Mesendoderm (in vitro differentiated cells): ENCODE data around the gene UBE2V1.
A peak's percentile ranks its signal among the peaks of the same experiment; 100 is the strongest.

Experiments
- DNase-seq: peaks from one replicate; pipeline ENCODE4 v3.0.0; 2013
- H2AK5ac ChIP-seq: 2 replicates; pipeline ENCODE4 v1.6.1; 2013; ENCODE audit warnings: low read length, inconsistent platforms
- H2BK120ac ChIP-seq: 2 replicates; pipeline ENCODE4 v1.6.1; 2013; ENCODE audit warnings: low read depth, mild to moderate bottlenecking, low read length, moderate library complexity, mixed read lengths
- H2BK15ac ChIP-seq: replicated peaks from 2 replicates; pipeline ENCODE4 v1.6.1; 2013; ENCODE audit warnings: low read depth, mild to moderate bottlenecking, moderate library complexity
- H2BK5ac ChIP-seq: 2 replicates; pipeline ENCODE4 v1.6.1; 2013; ENCODE audit warnings: low read length, inconsistent platforms
- H3K18ac ChIP-seq: 2 replicates; pipeline ENCODE4 v1.6.1; 2013; ENCODE audit warnings: mild to moderate bottlenecking, low read length, mixed read lengths
- H3K23ac ChIP-seq: one replicate; pipeline ENCODE4 v1.6.1; 2013; ENCODE audit warnings: low read length
- H3K27ac ChIP-seq: 2 replicates; pipeline ENCODE4 v1.5.1; 2013; ENCODE audit warnings: low read depth, mild to moderate bottlenecking, inconsistent platforms, low read length, moderate library complexity
- H3K27me3 ChIP-seq: 2 replicates; pipeline ENCODE4 v1.6.1; 2013; ENCODE audit warnings: low read length, control low read depth, mild to moderate bottlenecking, inconsistent platforms; ENCODE audit not compliant: insufficient read depth, poor library complexity
- H3K36me3 ChIP-seq: 2 replicates; pipeline ENCODE4 v1.6.1; 2013; ENCODE audit warnings: low read length, inconsistent platforms; ENCODE audit not compliant: control insufficient read depth, insufficient read depth
- H3K4ac ChIP-seq: one replicate; pipeline ENCODE4 v1.6.1; 2013; ENCODE audit warnings: low read depth, mild to moderate bottlenecking, low read length, moderate library complexity
- H3K4me1 ChIP-seq: 2 replicates; pipeline ENCODE4 v1.6.1; 2013; ENCODE audit warnings: low read depth, low read length, inconsistent platforms; ENCODE audit not compliant: control insufficient read depth
- H3K4me2 ChIP-seq: 2 replicates; pipeline ENCODE4 v1.6.1; 2013; ENCODE audit warnings: low read length
- H3K4me3 ChIP-seq: 2 replicates; pipeline ENCODE4 v1.5.1; 2013; ENCODE audit warnings: mild to moderate bottlenecking, low read length
- H3K56ac ChIP-seq: one replicate; pipeline ENCODE4 v1.6.1; 2013; ENCODE audit warnings: low read length
- H3K79me1 ChIP-seq: 2 replicates; pipeline ENCODE4 v1.6.1; 2013; ENCODE audit warnings: low read length, inconsistent platforms
- H3K79me2 ChIP-seq: 2 replicates; pipeline ENCODE4 v1.6.1; 2013; ENCODE audit warnings: mild to moderate bottlenecking, low read length; ENCODE audit not compliant: control insufficient read depth, insufficient read depth
- H3K9ac ChIP-seq: 2 replicates; pipeline ENCODE4 v1.6.1; 2013; ENCODE audit warnings: low read length, inconsistent platforms
- H4K5ac ChIP-seq: one replicate; pipeline ENCODE4 v1.6.1; 2013; ENCODE audit warnings: low read length
- H4K8ac ChIP-seq: one replicate; pipeline ENCODE4 v1.6.1; 2013; ENCODE audit warnings: low read depth, mild to moderate bottlenecking, control low read depth, low read length, moderate library complexity
- WGBS: extraction: QIAGEN DNeasy Blood & Tissue Kit; methylation state at CpG from one replicate; pipeline ENCODE4 v1.1.7; 2013; ENCODE audit warnings: low lambda C conversion rate, missing lambda C conversion rate; ENCODE audit not compliant: insufficient coverage; ENCODE audit errors: extremely low coverage; 5-methylcytosine and 5-hydroxymethylcytosine counted together

UBE2V1 gene

DNA sequence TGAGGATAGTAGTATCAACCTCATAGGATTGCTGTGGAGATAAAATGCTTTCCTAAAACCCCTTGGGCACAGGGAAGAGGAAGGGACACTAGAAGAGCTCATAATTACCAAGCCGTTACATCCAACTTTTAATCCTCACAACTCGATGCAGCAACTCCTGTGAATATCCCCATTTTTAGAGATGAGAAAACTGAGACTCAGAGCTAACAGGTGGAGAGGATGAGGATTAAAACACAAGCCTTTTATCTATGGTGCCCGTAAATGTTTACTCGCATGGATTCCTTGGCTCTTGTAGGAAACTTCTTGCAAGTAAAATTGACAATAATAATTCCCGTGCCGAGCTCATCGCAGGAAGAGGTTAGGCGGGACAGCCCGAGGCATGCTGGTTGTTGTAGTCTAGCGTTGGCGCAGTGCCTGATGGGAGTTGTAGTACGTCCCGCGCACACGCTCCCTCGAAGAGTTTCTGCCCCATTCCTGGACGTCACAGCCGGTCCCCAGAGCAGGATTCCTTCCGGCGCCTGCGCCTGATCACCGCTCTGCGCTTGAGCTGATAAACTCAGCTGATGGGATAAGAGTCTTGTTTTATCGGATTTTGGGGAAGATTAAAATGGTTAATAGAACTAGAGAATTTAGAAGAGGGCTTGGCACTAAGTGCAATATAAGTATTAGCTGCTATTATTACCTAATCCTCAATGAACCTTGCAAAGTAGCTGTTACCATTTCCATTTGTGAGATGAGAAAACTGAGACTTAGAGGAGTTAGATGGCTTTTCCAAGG, 2.8 kb upstream of the UBE2V1 start:
- no peak overlapping the region for H3K27ac ChIP-seq
- H3K27me3 ChIP-seq: no peaks in the 10 kb centered on the region
- WGBS: no CpG with 5 or more reads among the region's 24 CpGs

GRCh38 chr20:50115041-50115512, 2.1 kb upstream of the UBE2V1 start:
- H2BK5ac ChIP-seq: no peak overlapping the region
- H3K56ac ChIP-seq: peak overlapping the region; percentile 88
- H4K5ac ChIP-seq: no peak overlapping the region
- no peaks in the 10 kb centered on the region for H3K36me3 ChIP-seq
- H3K79me2 ChIP-seq: peaks cover 28% of the 10 kb centered on the region
- H3K18ac ChIP-seq: no peak overlapping the region
- no peak overlapping the region for H2AK5ac ChIP-seq
- peaks cover 6% of the 10 kb centered on the region for H3K4me1 ChIP-seq
- no peak overlapping the region for H3K4ac ChIP-seq
- peak overlapping the region; percentile 88 for H3K9ac ChIP-seq
- no CpG with 5 or more reads among the region's 6 CpGs for WGBS
- peak overlapping the region; percentile 83 for H3K4me2 ChIP-seq
- no peak overlapping the region for H4K8ac ChIP-seq
- no peak overlapping the region for H2BK120ac ChIP-seq
- H2BK15ac ChIP-seq: no peak overlapping the region
- H3K27ac ChIP-seq: no peak overlapping the region
- H3K23ac ChIP-seq: no peak overlapping the region
- H3K4me3 ChIP-seq: peak overlapping the region; percentile 75
- H3K27me3 ChIP-seq: no peaks in the 10 kb centered on the region
- no peak for DNase-seq
- H3K79me1 ChIP-seq: peaks cover 5% of the 10 kb centered on the region

More for the DNA sequence above, 2.8 kb upstream of the UBE2V1 start:
- Histone ChIP-seq H4K8ac (no peak overlapping the region), H3K36me3 (no peaks in the 10 kb centered on the region), H4K5ac (no peak overlapping the region), H2AK5ac (no peak overlapping the region), H3K79me1 (peaks cover 2% of the 10 kb centered on the region), H3K23ac (no peak overlapping the region), H3K9ac (peak overlapping the region; percentile 88), H3K79me2 (peaks cover 21% of the 10 kb centered on the region), H2BK15ac (no peak overlapping the region), H2BK120ac (no peak overlapping the region), H3K56ac (peak overlapping the region; percentile 88), H3K4me1 (peaks cover 3% of the 10 kb centered on the region), H3K18ac (no peak overlapping the region), H3K4me2 (peak overlapping the region; percentile 83), H2BK5ac (no peak overlapping the region), H3K4ac (no peak overlapping the region), H3K4me3 (peak overlapping the region; percentile 75)
- peak; percentile 97 for DNase-seq

DNA sequence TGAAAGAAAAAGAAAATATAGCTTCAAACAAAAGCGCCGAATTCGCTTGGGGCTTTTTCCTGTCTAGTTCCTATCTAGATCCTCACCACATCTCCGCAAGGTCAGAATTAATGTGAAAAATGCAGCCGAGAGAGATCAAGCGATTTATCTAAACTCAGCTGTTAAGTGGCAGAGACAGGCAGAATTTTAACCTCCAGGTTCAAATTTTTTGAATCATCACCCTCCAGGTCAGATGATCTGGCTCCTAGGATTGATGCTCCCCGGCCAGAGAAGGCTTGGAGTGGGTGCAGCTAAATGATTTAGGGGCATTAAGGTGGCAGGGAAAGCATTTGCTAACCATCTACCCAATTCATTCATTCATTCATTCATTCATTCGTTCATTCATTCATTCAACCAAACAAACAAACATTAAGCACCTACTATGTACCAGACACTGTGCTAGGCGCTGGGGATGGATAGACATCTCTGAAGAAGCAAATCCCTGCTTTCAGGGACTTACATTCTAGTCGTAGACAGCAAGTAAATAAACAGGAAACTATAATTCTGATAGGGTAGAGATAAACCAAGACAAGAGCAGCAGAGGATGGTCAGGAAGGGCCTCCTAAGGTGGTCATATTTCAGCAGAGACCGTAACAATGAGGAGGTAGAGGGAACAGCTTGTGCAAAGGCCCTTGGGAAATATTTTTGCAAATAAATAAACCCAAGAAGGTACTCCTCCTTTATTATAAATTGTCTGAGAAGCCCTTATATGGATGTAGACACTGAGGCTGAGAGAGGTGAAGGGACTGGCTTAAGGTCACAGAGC, 672 bp upstream of the UBE2V1 start:
- Histone ChIP-seq H3K18ac (peak overlapping the region; percentile 83), H3K4ac (peak overlapping the region; percentile 25), H3K4me3 (peak overlapping the region; percentile 23), H2AK5ac (no peak overlapping the region), H3K9ac (peak overlapping the region; percentile 82), H3K27me3 (no peaks in the 10 kb centered on the region), H3K79me2 (peaks cover 40% of the 10 kb centered on the region), H3K4me1 (peaks cover 6% of the 10 kb centered on the region), H2BK120ac (no peak overlapping the region), H4K8ac (no peak overlapping the region), H2BK15ac (no peak overlapping the region), H3K79me1 (peaks cover 5% of the 10 kb centered on the region), H3K23ac (no peak overlapping the region), H3K36me3 (no peaks in the 10 kb centered on the region), H2BK5ac (no peak overlapping the region), H4K5ac (no peak overlapping the region), H3K27ac (peak overlapping the region; percentile 24), H3K56ac (peak overlapping the region; percentile 94), H3K4me2 (peak overlapping the region; percentile 59)
- DNase-seq: no peak
- no CpG with 5 or more reads among the region's 11 CpGs for WGBS

- H3K79me2 ChIP-seq: peaks cover 57% of the 10 kb centered on the region
- peak overlapping the region; percentile 98 for H3K18ac ChIP-seq
- no peak overlapping the region for H3K4ac ChIP-seq
- peak overlapping the region; percentile 59 for H3K23ac ChIP-seq
- H2BK5ac ChIP-seq: peak overlapping the region; percentile 72
- no peak overlapping the region for H2BK120ac ChIP-seq
- no peak overlapping the region for H2AK5ac ChIP-seq
- no peak overlapping the region for H4K8ac ChIP-seq
- no peaks in the 10 kb centered on the region for H3K36me3 ChIP-seq
- no peak overlapping the region for H4K5ac ChIP-seq
- no peaks in the 10 kb centered on the region for H3K27me3 ChIP-seq
- DNase-seq: no peak
- H3K4me1 ChIP-seq: peaks cover 6% of the 10 kb centered on the region
- H3K9ac ChIP-seq: peak overlapping the region; percentile 96
- peak overlapping the region; percentile 89 for H3K4me3 ChIP-seq
- peak overlapping the region; percentile 92 for H3K4me2 ChIP-seq
- H3K27ac ChIP-seq: no peak overlapping the region
- H3K56ac ChIP-seq: peak overlapping the region; percentile 94
- H3K79me1 ChIP-seq: peaks cover 13% of the 10 kb centered on the region
- H2BK15ac ChIP-seq: no peak overlapping the region
- no CpG with 5 or more reads among the region's 9 CpGs for WGBS
Observed at GRCh38 chr20:50111829-50112495, 988 bp downstream of the UBE2V1 start.

GRCh38 chr20:50111120-50111828, 1.7 kb downstream of the UBE2V1 start:
- WGBS: no CpG with 5 or more reads among the region's 10 CpGs
- H3K4me2 ChIP-seq: peak overlapping the region; percentile 92
- H2AK5ac ChIP-seq: no peak overlapping the region
- H4K5ac ChIP-seq: no peak overlapping the region
- no peak overlapping the region for H3K4ac ChIP-seq
- H2BK15ac ChIP-seq: no peak overlapping the region
- H4K8ac ChIP-seq: no peak overlapping the region
- H3K18ac ChIP-seq: no peak overlapping the region
- no peak overlapping the region for H2BK120ac ChIP-seq
- DNase-seq: peak; percentile 40
- H3K79me1 ChIP-seq: peaks cover 15% of the 10 kb centered on the region
- H3K23ac ChIP-seq: no peak overlapping the region
- peaks cover 6% of the 10 kb centered on the region for H3K4me1 ChIP-seq
- H3K36me3 ChIP-seq: no peaks in the 10 kb centered on the region
- no peak overlapping the region for H2BK5ac ChIP-seq
- peak overlapping the region; percentile 94 for H3K56ac ChIP-seq
- no peak overlapping the region for H3K27ac ChIP-seq
- H3K9ac ChIP-seq: peak overlapping the region; percentile 96
- H3K4me3 ChIP-seq: no peak overlapping the region
- H3K79me2 ChIP-seq: peaks cover 64% of the 10 kb centered on the region
- H3K27me3 ChIP-seq: no peaks in the 10 kb centered on the region
